ENCODE results near the gene TAF6.

Gene TAF6

DNA sequence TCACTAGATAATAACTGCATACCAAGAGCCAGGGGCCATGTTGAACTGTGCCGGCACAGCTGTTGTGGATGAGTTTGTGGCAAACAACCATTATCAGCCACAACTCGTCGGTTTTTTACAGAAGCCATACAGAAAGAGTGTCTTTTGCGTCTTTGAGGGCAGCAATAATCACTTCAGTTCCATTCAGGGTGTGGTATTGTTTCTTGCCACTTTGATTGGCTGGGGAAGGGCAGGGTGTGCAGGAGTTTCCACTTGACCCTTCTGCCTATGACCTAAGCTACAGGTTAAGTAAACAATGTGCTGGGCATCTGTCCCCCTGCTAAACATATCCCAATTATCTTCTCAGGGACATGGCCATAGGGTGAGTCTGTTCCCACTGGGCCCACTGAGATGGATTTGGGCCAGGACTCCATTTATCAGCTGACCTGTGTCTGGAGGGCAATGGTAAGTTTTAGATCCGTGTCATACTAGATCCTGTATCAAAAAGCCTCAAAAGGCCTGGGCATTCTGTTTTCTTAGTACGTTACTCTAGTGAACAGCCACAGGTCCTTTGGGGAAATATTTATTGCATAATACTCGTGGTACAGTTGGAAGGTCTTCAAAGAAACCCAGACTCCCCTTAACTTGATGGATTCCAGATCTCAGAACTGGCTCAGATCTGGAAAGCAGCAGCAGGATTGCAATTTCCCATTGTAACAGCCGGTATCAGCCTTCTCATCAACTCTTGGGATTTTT lies 53.5 kb downstream of the TAF6 start:
- DNase-seq (ENCODE audit: low read depth): no peak

DNA sequence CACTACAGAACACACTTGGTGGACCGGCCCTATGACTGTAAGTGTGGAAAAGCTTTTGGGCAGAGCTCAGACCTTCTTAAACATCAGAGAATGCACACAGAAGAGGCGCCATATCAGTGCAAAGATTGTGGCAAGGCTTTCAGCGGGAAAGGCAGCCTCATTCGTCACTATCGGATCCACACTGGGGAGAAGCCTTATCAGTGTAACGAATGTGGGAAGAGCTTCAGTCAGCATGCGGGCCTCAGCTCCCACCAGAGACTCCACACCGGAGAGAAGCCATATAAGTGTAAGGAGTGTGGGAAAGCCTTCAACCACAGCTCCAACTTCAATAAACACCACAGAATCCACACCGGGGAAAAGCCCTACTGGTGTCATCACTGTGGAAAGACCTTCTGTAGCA lies 55.0 kb downstream of the TAF6 start:
- no peak for DNase-seq (ENCODE audit: low read depth)

DNA sequence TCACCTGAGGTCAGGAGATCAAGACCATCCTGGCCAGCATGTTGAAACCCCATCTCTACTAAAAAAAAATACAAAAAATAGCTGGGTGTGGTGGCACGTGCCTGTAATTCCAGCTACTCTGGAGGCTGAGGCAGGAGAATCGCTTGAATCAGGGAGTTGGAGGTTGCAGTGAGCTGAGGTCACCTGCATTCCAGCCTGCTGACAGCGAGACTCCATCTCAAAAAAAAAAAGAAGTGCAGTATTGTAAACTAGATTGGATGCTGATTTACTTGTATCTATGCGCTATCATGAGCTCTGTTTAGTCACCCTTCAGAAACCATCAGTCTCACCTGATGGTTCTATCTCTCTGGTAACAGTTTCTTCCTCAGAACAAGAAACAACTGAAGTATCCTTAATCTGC lies 55.8 kb downstream of the TAF6 start:
- DNase-seq (ENCODE audit: low read depth): no peak

DNA sequence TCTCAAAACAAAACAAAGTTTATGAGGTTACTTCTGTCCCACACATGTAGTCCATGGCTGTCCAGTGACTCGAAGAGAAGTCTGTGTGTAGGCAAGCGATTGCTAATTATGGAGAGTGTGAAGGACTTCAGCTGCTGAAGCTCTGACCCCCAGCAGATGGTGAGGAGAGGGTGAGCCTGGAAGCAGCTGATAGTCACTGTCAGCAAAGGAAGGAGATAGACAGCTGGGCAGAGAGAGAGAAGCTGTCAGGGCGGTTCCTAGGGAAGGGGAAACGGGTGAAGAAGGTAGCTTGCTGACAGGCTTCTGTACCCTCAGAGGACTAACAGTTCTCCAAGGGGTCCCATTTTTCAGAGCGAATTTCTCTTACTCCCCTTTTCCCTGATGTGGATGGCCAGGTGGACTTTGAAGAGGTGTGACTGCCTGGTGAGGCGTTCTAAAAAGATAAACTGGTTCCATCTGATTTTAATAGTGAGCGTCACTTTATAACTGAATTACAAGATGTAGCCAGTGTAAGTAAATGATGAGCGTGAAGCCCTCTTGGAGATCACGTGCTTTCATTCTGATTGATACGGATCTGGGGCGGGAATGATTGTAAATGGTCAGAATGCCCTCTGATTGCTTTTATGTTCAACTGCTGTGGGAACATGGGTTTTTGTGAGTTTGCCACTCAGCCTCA lies 57.5 kb downstream of the TAF6 start:
- no peak for DNase-seq (ENCODE audit: low read depth)

DNA sequence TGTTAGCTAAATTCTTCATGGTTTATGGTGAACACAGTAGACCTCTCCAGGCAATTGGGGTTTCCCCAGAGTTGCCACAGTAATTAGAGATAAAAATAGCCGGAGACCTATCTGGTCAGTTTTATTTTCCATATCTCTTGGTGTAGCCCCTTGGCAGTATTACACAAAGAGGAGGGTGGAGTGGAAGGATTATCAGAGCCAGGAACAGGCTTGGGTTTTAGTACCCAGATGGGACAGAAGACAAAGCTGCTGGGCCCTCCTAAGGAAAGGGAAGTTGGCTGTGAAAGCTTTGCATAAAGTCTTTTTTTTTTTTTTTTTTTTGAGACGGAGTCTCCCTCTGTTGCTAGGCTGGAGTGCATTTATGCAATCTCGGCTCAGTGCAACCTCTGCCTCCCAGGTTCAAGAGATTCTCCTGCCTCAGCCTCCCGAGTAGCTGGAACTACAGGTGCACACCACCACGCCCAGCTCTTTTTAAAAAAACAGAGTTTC lies 59.9 kb downstream of the TAF6 start:
- no peak for DNase-seq (ENCODE audit: low read depth)
